Measurements from ENCODE around the gene FOXP1. TPM values are rescaled to one million over a fixed set of nuclear protein-coding genes. Genes with fewer than 3 reads are reported as not detected.
A peak's percentile ranks its signal among the peaks of the same experiment; 100 is the strongest.

The FOXP1 gene
- total RNA-seq, 4 donors from 2014 or later = 86.4 to 107 (median 93.8) TPM

- Histone ChIP-seq H3K27ac (no peak overlapping the region), H3K27me3 (no peaks in the 10 kb centered on the region), H3K36me3 (no peaks in the 10 kb centered on the region), H3K4me3 (no peak overlapping the region), H3K9me3 (no peaks in the 10 kb centered on the region), H3K4me1 (peaks cover 0 to 8% (median 0%) of the 10 kb centered on the region in 4 donors)
- TF ChIP-seq POLR2A (IDR thresholded peaks at IDR 0.05) (no peak), CTCF (IDR thresholded peaks at IDR 0.05) (no peak), EP300 (IDR thresholded peaks at IDR 0.05) (no peak)
- 84 to 86% methylated on average over 7 of the region's 7 CpGs for WGBS, 2 donors
- DNase-seq (ENCODE audit: low spot score in 2 of 2) = no peak
Measured at GRCh38 chr3:71549951-71550350, 33.6 kb downstream of the FOXP1 start.

GRCh38 chr3:71548705-71549384 is 34.7 kb downstream of the FOXP1 start:
- DNase-seq (ENCODE audit: low spot score in 2 of 2) = no peak
- Histone ChIP-seq H3K27ac (no peak overlapping the region), H3K27me3 (no peaks in the 10 kb centered on the region), H3K36me3 (no peaks in the 10 kb centered on the region), H3K4me1 (peaks cover 0 to 9% (median 0%) of the 10 kb centered on the region in 4 donors), H3K9me3 (no peaks in the 10 kb centered on the region), H3K4me3 (no peak overlapping the region)
- WGBS, 2 donors = 96 to 97% methylated on average over 4 of the region's 4 CpGs
- no peak for TF ChIP-seq POLR2A (IDR thresholded peaks at IDR 0.05)

GRCh38 chr3:71547249-71548198 is 36.0 kb downstream of the FOXP1 start:
- 83 to 88% methylated on average over 4 of the region's 4 CpGs for WGBS, 2 donors
- no peaks in the 10 kb centered on the region for H3K9me3 ChIP-seq
- peak overlapping the region in 2 of 4 donors; percentile 56 to 64 for H3K27ac ChIP-seq

GRCh38 chr3:71546821-71547220 is 36.7 kb downstream of the FOXP1 start:
- Histone ChIP-seq H3K27ac (peak overlapping the region in 2 of 4 donors; percentile 56 to 64), H3K4me1 (peaks cover 0 to 28% (median 10%) of the 10 kb centered on the region in 4 donors), H3K36me3 (no peaks in the 10 kb centered on the region), H3K27me3 (no peaks in the 10 kb centered on the region), H3K4me3 (no peak overlapping the region), H3K9me3 (no peaks in the 10 kb centered on the region)
- DNase-seq (ENCODE audit: low spot score in 2 of 2) = no peak
- 89 to 91% methylated on average over 2 of the region's 2 CpGs for WGBS, 2 donors
- TF ChIP-seq POLR2A (IDR thresholded peaks at IDR 0.05) (no peak), CTCF (IDR thresholded peaks at IDR 0.05) (no peak), EP300 (IDR thresholded peaks at IDR 0.05) (peak in 1 of 2 donors; percentile 26)

More at GRCh38 chr3:71547249-71548198, 36.0 kb downstream of the FOXP1 start:
- no peak overlapping the region for H3K4me3 ChIP-seq
- H3K36me3 ChIP-seq = no peaks in the 10 kb centered on the region
- H3K4me1 ChIP-seq = peaks cover 0 to 21% (median 7%) of the 10 kb centered on the region in 4 donors
- no peak for DNase-seq (ENCODE audit: low spot score in 2 of 2)
- H3K27me3 ChIP-seq = no peaks in the 10 kb centered on the region
- no peak for TF ChIP-seq CTCF (IDR thresholded peaks at IDR 0.05)
- TF ChIP-seq POLR2A (IDR thresholded peaks at IDR 0.05) = no peak
- peak in 1 of 2 donors; percentile 68 for TF ChIP-seq EP300 (IDR thresholded peaks at IDR 0.05)

- Histone ChIP-seq H3K9me3 (no peaks in the 10 kb centered on the region), H3K4me3 (no peak overlapping the region), H3K27ac (no peak overlapping the region), H3K36me3 (no peaks in the 10 kb centered on the region), H3K4me1 (peaks cover 0 to 41% (median 10%) of the 10 kb centered on the region in 4 donors), H3K27me3 (no peaks in the 10 kb centered on the region)
- WGBS, 2 donors = 89 to 97% methylated on average over 2 of the region's 2 CpGs
- DNase-seq (ENCODE audit: low spot score in 2 of 2) = no peak
- TF ChIP-seq EP300 (IDR thresholded peaks at IDR 0.05) (no peak), POLR2A (IDR thresholded peaks at IDR 0.05) (no peak), CTCF (IDR thresholded peaks at IDR 0.05) (no peak)
Measured at GRCh38 chr3:71545330-71545729, 38.2 kb downstream of the FOXP1 start.
